Measurements from ENCODE around the gene CLK3. TPM values are rescaled to one million over a fixed set of nuclear protein-coding genes. Genes with fewer than 3 reads are reported as not detected.

Gene CLK3
- total and polyA plus RNA-seq, 2 donors (not counting 3 experiments of a cell fraction or from before 2014, with no cell fraction given): 75.5 to 121 TPM

DNA sequence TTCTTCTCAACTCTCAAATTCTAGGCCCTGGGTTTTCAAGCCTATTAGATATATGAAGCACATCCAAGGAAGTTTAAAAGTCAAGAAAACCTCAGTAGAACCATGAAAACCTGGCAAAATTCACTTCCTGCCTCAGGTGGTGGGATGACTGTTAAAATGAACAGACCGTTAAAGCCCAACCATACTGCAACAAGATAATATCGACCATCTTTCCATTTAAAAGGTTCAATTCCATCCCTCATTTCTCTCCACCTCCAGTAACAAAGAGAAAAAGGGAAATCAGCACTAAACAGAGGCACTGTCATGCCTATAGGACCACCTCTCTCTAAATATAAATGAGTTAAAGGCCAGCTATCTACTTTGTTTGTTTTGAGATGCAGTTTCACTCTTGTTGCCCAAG, 49.0 kb downstream of the CLK3 start:
- POLR2A ChIA-PET: no interaction called here
- H3K79me2 ChIP-seq (ENCODE audit: control insufficient read depth, insufficient read depth, low read length): peaks cover 31% of the 10 kb centered on the region
- intact Hi-C loops (cut with micrococcal nuclease) (loop anchor here (1.0 to 2.0 kb wide), 2 partner anchors 13 to 32 kb away; partner anchors contain the start of gene EDC3), dilution Hi-C loops (cut with MboI; ENCODE audit: extremely low pct_ligation_motif_present, low sequenced_read_pairs) (no loop called here)
- BruUV-seq (replicated peaks): no TSS peak
- CTCF ChIA-PET: interaction anchor here (0.8 to 2.1 kb wide), 11 partner anchors 8 to 237 kb away, joined by 3 to 14 read pairs (median 5); no protein-coding TSS in a partner anchor
- H3K4me3 ChIP-seq (replicated peaks in 1 of 3; ENCODE audit: insufficient read depth in 1 of 3, low read depth in 1 of 3, low read length in 3 of 3): no peak overlapping the region
- no peaks in the 10 kb centered on the region for H3K9me3 ChIP-seq (replicated peaks; ENCODE audit: control insufficient read depth, insufficient read depth, low read length)
- no peaks in the 10 kb centered on the region for H3K9me1 ChIP-seq (replicated peaks; ENCODE audit: control insufficient read depth, extremely low read depth, insufficient read depth, low read length)
- H2AFZ ChIP-seq (ENCODE audit: low read depth, low read length): no peak overlapping the region
- DNase-seq (ENCODE audit: low read depth, low spot score): no peak
- no peaks in the 10 kb centered on the region for H3K27me3 ChIP-seq (ENCODE audit: control insufficient read depth in 2 of 2, insufficient read depth in 2 of 2, low read length in 2 of 2)
- no peaks in the 10 kb centered on the region for H4K20me1 ChIP-seq (replicated peaks; ENCODE audit: control insufficient read depth, extremely low read depth, insufficient read depth, low read length)
- peak overlapping the region; percentile 56 for H3K9ac ChIP-seq (replicated peaks; ENCODE audit: extremely low read depth, insufficient read depth, low read length)
- TF ChIP-seq POLR2AphosphoS5 (IDR thresholded peaks at IDR 0.05; ENCODE audit: insufficient read depth, low read depth, low read length) (no peak), MYC (IDR thresholded peaks at IDR 0.05; ENCODE audit: low read depth, low read length) (no peak), MAX (IDR thresholded peaks at IDR 0.05; ENCODE audit: insufficient read depth, insufficient read length) (no peak)
- no peaks in the 10 kb centered on the region for H3K36me3 ChIP-seq (ENCODE audit: control insufficient read depth in 2 of 2, extremely low read depth in 1 of 2, insufficient read depth in 2 of 2, low read length in 2 of 2)
- H3K4me1 ChIP-seq (ENCODE audit: control insufficient read depth, extremely low read depth, insufficient read depth, low read length): peaks cover 35% of the 10 kb centered on the region
- peak overlapping the region; percentile 84 for H3K4me2 ChIP-seq (ENCODE audit: insufficient read depth, low read length)
- FAIRE-seq: no peak
- H3K27ac ChIP-seq (ENCODE audit: insufficient read depth, low read depth, low read length): peak overlapping the region; percentile 85

DNA sequence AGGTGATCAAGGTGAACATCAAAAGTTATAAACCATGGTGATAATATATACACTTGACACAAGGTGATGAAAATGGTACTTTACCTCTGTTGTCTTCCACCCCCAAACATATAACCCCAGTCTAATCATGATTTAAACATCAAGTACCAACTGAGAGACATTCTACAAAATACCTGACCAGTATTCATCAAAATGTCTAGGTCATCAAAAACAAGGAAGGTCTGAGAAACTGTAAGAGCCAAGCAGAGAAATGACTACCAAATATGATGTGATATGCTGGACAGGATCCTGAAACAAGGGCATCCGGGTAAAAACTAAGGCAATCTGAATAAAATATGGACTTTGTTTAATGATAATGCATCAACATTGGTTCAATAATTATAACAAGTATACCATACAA, 52.3 kb downstream of the CLK3 start:
- ChIA-PET POLR2A (no interaction called here), CTCF (no interaction called here)
- H3K27me3 ChIP-seq (ENCODE audit: control insufficient read depth in 2 of 2, insufficient read depth in 2 of 2, low read length in 2 of 2): no peaks in the 10 kb centered on the region
- no peak overlapping the region for H3K9ac ChIP-seq (replicated peaks; ENCODE audit: extremely low read depth, insufficient read depth, low read length)
- dilution Hi-C loops (cut with MboI; ENCODE audit: extremely low pct_ligation_motif_present, low sequenced_read_pairs) (no loop called here), intact Hi-C loops (cut with micrococcal nuclease) (no loop called here)
- H3K27ac ChIP-seq (ENCODE audit: insufficient read depth, low read depth, low read length): no peak overlapping the region
- peaks cover 24% of the 10 kb centered on the region for H3K4me1 ChIP-seq (ENCODE audit: control insufficient read depth, extremely low read depth, insufficient read depth, low read length)
- H3K79me2 ChIP-seq (ENCODE audit: control insufficient read depth, insufficient read depth, low read length): peaks cover 18% of the 10 kb centered on the region
- no TSS peak for BruUV-seq (replicated peaks)
- peaks cover 3% of the 10 kb centered on the region in 2 experiments for H3K36me3 ChIP-seq (ENCODE audit: control insufficient read depth in 2 of 2, extremely low read depth in 1 of 2, insufficient read depth in 2 of 2, low read length in 2 of 2)
- H3K9me3 ChIP-seq (replicated peaks; ENCODE audit: control insufficient read depth, insufficient read depth, low read length): no peaks in the 10 kb centered on the region
- no peaks in the 10 kb centered on the region for H4K20me1 ChIP-seq (replicated peaks; ENCODE audit: control insufficient read depth, extremely low read depth, insufficient read depth, low read length)
- FAIRE-seq: no peak
- DNase-seq (ENCODE audit: low read depth, low spot score): no peak
- no peak overlapping the region for H3K4me2 ChIP-seq (ENCODE audit: insufficient read depth, low read length)
- H3K4me3 ChIP-seq (replicated peaks in 1 of 3; ENCODE audit: insufficient read depth in 1 of 3, low read depth in 1 of 3, low read length in 3 of 3): no peak overlapping the region
- no peak overlapping the region for H2AFZ ChIP-seq (ENCODE audit: low read depth, low read length)
- no peaks in the 10 kb centered on the region for H3K9me1 ChIP-seq (replicated peaks; ENCODE audit: control insufficient read depth, extremely low read depth, insufficient read depth, low read length)
- TF ChIP-seq MAX (IDR thresholded peaks at IDR 0.05; ENCODE audit: insufficient read depth, insufficient read length) (no peak), POLR2A (IDR thresholded peaks at IDR 0.05; ENCODE audit: low read depth, low read length) (no peak), MYC (IDR thresholded peaks at IDR 0.05; ENCODE audit: low read depth, low read length) (no peak), FOS (IDR thresholded peaks at IDR 0.05; ENCODE audit: borderline replicate concordance, insufficient read depth, low read length) (no peak), EZH2 (IDR thresholded peaks at IDR 0.05; ENCODE audit: borderline replicate concordance, low read depth, low read length, severe bottlenecking) (no peak), POLR2AphosphoS5 (IDR thresholded peaks at IDR 0.05; ENCODE audit: insufficient read depth, low read depth, low read length) (no peak), GATA2 (IDR thresholded peaks at IDR 0.05; ENCODE audit: insufficient read depth, insufficient read length, low read depth, low read length) (no peak), JUN (IDR thresholded peaks at IDR 0.05; ENCODE audit: borderline replicate concordance, insufficient read depth, insufficient read length, low read depth) (no peak)
- TF ChIP-seq, protein P1, sequence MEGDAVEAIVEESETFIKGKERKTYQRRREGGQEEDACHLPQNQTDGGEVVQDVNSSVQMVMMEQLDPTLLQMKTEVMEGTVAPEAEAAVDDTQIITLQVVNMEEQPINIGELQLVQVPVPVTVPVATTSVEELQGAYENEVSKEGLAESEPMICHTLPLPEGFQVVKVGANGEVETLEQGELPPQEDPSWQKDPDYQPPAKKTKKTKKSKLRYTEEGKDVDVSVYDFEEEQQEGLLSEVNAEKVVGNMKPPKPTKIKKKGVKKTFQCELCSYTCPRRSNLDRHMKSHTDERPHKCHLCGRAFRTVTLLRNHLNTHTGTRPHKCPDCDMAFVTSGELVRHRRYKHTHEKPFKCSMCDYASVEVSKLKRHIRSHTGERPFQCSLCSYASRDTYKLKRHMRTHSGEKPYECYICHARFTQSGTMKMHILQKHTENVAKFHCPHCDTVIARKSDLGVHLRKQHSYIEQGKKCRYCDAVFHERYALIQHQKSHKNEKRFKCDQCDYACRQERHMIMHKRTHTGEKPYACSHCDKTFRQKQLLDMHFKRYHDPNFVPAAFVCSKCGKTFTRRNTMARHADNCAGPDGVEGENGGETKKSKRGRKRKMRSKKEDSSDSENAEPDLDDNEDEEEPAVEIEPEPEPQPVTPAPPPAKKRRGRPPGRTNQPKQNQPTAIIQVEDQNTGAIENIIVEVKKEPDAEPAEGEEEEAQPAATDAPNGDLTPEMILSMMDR (IDR thresholded peaks at IDR 0.05; ENCODE audit: extremely low read depth in 1 of 2, insufficient read depth in 1 of 2, low read depth in 1 of 2, low read length in 2 of 2): no peak

All from endothelial cell of umbilical vein (primary cell).